Activated T-cell treated with anti-CD3 and anti-CD28 coated beads, Interleukin-2, amount 50 U/mL, for 48 hours (primary cell): Measurements from ENCODE around the gene NBAS.
"Not testable (repeated sequence)": the region's sequence is repeated elsewhere in the genome, so short reads cannot be mapped to it uniquely, and the experiment has no call there.

Experiments
- DNase-seq, 2 experiments: peaks; one replicate each; pipeline ENCODE4 v3.0.0-alpha.2; 2020

The NBAS gene

GRCh38 chr2:15557887-15558311 is 3.2 kb downstream of the NBAS start:
- DNase-seq = no peak

DNA sequence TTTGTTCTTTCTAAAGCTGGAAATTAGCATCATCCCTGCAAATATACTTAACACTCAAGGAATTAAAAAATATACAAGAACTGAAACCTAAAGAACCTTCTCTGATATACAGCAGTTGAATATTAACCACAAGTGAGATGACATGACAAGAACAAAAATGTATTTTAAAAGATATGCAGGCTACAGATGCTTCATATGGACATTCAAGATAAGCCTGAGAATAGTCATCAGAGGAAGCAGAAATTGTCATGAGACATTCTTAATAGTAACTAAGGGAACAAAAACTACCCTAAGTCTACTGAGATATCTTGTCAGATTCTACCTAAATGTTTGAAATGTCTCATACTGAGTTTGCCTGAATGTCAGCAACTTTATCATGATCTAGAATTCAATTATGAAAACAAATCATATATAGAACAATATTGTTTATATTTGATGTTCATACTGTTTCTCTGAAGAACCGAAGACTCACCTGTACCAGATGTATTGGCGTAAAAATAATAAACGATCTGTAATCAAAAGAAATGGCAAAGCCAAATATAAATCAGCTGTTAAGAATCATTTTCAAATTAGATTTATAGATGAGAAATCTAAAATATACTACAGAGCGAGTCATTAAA is 4.7 kb downstream of the NBAS start:
- DNase-seq = no peak

- no peak for DNase-seq
Measured at GRCh38 chr2:15555760-15556193, 5.4 kb downstream of the NBAS start.

- DNase-seq = no peak
Measured at GRCh38 chr2:15554525-15555218, 6.5 kb downstream of the NBAS start.

DNA sequence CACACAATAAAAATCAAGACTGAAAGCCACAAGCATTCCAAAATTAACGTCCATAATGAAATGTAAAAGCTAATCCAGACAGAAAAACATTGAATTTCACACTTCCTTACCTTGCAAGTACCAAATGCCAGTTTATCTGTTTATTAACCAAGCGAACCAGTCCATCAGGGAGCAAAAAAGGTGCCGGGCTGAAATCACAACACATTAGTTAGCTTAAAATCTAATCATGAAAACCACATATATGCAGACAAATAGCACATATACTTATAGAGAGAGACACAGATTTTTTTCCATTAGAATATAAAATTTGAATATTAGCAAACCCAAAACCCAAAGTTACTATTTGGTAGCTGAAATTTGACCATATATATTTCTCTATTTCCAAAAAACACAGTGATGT is 7.2 kb downstream of the NBAS start:
- DNase-seq = no peak

DNA sequence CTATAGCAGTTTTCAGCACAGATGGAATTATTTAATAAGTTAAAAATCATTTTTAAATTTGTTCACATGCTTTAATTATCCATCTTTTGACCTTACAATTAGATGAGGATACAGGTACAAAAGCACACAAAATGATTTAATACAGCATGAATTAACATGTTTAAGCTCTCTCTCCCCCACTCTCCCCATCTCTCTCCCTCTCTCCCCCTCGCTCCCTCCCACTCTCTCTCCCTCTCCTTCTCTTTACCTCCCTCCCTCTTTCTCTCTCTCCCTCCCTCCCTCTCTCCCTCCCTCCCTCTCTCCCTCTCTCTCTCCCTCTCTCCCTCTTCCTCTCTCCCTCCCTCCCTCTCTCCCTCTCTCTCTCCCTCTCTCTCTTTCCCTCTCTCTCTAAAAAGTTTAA is 7.6 kb downstream of the NBAS start:
- no peak for DNase-seq

DNA sequence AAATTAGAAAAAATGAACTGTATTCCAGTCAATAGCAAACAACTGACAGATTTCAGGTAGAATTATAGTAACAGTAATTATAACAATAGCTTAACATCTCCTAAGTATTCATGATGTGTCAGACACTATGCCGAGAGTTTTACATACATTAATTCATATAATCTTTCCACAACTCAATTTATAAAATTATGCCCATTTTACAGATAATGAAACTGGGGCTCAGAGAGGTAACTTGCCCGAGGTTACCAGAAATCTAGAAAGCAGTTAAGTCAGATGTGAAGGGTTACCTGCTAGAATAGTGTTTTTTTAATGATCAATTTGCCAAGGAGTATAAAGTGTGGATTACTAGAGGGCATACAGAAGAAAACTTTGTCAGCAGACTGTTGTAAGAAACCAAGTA is 12.2 kb downstream of the NBAS start:
- DNase-seq = no peak

GRCh38 chr2:15547115-15547876 is 13.8 kb downstream of the NBAS start:
- no peak for DNase-seq

GRCh38 chr2:15546297-15547098 is 14.6 kb downstream of the NBAS start:
- DNase-seq = no peak

DNA sequence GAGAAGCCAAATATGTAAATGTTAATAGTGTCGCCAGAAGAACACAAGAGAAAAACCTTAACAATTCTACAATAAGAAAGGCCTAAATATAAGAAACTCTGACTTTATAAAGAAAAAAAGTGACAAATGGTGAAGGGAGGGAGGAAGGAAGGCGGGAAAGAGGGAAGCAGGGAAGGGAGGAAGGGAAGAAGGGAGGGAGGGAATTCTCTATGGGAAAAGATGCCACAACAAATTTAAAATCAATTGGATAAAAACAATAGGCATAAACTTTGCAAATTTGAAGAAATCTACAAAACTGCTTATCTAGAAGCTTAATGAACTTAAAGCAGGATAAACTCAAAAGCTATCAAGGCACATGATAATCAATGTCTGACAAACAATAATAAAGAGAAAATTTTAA is 16.9 kb downstream of the NBAS start:
- no peak for DNase-seq

GRCh38 chr2:15543541-15543940 is 17.6 kb downstream of the NBAS start:
- DNase-seq = no peak

- DNase-seq = no peak
Measured at GRCh38 chr2:15543053-15543452, 18.1 kb downstream of the NBAS start.

- not testable (repeated sequence) for DNase-seq
Measured at GRCh38 chr2:15542269-15542668, 18.9 kb downstream of the NBAS start.

DNA sequence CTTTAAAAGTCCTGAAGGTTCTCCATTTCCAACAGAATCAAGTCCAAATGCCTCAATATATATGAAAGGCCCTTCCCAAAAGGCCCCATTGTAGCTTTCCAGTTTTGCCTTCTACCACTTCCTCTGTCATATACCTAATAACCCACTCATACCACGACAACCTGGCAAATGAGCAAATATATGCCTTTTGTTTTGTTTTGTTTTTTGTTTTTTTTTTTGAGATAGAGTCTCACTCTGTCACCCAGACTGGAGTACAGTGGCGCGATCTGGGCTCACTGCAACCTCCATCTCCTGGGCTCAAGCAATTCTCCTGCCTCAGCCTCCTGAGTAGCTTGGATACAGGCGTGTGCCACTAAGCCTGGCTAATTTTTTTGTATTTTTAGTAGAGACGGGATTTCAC is 20.6 kb downstream of the NBAS start:
- DNase-seq = not testable (repeated sequence)

- no peak for DNase-seq
Measured at GRCh38 chr2:15539999-15540398, 21.1 kb downstream of the NBAS start.

- DNase-seq = no peak
Measured at GRCh38 chr2:15538792-15539191, 22.3 kb downstream of the NBAS start.

DNA sequence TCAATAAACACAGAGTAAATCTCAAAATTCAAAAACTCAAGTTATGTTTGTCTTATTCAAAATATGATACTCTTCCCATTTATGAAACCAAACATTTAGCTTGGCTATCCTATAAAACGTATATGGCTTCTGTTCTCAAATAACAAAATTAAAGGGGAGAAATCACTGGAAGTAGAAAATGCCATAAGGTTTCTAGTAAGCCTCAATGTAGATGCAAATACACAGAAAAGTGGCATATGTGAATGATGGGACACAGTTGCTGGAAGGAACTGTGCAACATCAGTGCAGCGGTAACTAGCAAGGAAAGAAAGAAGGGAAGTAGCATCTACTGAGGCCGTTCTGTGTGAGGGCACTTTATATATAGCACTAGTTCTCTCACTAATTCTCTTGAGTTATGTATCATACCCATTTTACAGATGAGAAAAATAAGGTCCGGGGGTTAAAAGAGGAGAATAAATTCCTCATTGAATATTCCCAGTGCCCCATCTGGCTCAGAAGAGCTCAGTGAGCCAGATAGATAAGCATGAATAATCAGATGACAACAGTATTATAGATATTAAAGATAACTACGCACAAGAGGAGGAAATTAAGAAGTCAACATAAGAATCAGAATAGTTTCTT is 27.2 kb downstream of the NBAS start:
- DNase-seq = no peak

GRCh38 chr2:15532996-15533395 is 28.1 kb downstream of the NBAS start:
- DNase-seq = no peak

DNA sequence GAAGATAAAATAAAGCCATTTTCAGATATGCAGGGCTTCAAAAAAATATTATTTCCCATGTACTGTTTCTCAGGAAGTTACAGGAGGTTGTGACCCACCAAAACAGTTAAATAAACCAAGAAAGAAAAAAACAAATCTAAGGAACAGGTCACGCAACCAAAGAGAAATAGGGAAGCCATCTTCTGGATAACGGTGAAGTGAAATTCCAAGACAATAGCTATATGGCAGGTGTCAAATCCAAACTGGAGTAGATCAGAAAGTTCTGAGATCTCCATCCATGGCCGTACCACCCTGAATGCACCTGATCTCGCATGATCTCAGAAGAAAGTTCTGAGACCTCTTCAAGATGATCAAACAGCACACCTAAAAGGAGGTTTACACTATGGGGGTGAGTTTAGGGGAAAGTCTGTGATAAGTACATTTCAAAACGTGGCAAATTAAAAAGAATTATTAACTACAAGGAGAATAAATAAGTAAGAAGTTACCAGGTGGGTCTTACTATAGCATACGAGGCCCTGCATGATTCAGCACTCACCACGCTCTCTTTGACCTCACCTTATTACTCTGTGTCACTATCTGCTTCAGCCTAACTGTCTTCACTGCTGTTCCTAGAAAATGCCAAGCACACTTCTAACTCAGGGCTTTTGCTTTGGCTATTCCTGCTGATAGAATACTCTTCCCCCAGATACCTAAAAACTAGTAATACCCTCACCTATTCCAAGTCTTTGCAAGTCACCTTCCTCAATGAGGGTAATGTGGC is 29.9 kb downstream of the NBAS start:
- no peak for DNase-seq

DNA sequence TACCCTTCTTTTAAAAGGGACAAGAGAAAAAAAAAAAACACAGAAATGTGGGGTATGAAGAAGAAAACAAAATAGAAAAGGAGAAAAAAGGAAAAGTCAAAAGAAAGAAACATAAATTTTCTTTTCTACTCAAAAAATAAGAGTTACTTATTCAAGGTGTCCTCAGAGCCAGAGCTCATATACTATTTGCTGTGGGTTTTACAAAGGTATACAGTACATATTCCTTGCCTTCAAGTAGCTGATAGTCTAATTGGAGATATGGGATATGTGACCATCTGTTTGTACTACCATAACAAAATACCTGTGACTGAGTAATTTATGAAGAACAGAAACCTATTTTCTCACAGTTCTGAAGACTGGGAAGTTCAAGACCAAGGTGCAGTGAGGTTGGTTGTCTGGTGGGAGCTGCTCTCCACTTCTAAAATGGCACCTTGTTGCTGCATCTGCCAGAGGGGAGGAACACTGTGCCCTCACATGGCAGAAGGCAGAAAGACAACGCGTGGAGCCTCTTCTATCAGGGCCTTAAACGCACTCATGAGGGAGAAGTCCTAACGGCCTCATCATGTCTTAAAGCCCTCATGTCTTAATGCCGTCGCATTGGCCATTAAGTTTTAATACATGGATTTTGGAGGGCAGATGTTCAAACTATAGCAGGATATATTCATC is 33.9 kb downstream of the NBAS start:
- DNase-seq = no peak

DNA sequence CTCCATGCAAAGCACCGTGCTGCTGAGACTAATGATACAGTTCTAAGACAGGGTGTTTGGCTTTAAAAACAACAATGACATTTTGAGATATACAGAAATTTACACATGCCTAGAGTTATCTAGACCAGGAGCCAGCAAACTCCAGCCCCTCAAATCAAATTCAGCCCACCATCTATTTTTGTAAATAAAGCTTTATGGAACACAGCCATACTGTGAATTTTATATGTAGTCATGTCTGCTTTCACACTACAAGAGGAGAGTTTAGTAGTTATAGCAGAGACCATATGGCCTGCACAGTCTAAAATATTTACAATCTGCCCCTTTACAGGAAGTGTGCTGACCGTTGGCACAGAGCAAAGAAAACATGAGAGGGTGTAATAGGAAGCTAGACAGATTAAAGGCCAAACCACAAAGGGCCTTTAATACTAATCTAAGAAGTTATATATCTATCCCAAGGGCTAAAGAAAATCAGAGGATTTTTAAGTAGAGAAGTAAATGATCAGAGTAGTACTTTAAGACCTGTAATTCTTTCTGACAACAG is 39.4 kb downstream of the NBAS start:
- DNase-seq = no peak
